ENCODE measurements around the gene ZNF526.

GRCh38 chr19:42235181-42235580 lies 15.1 kb downstream of the ZNF526 start:
- no peak for TF ChIP-seq CTCF (IDR thresholded peaks at IDR 0.05)
- TF ChIP-seq POLR2A (IDR thresholded peaks at IDR 0.05): no peak

Data from adrenal gland (tissue), 5 donors.